H1 (cell line): ENCODE data around the gene EPDR1. TPM values are rescaled to one million over a fixed set of nuclear protein-coding genes. Genes with fewer than 3 reads are reported as not detected.
A peak's percentile ranks its signal among the peaks of the same experiment; 100 is the strongest.

Experiments used
- CTCF ChIA-PET: fragments of 300-600 bp; sonication (Branson Sonifier 250); formaldehyde crosslinking; loops from one replicate; lab custom pipeline; 2021; ENCODE audit not compliant: partially characterized antibody; lab: Charles Lee
- POLR2A ChIA-PET: fragments of 300-600 bp; sonication (Branson Sonifier 250); formaldehyde crosslinking; loops from one replicate; lab custom pipeline; 2021; ENCODE audit warnings: inconsistent platforms; ENCODE audit not compliant: partially characterized antibody; lab: Charles Lee
- DNase-seq, 2 experiments: peaks; one replicate each; pipeline versions ENCODE4 v3.0.0 to v3.0.0-alpha.2; 2010 to 2022; ENCODE audit warnings: low spot score in 2 of 2, low read depth in 1 of 2, mixed read lengths in 1 of 2
- FAIRE-seq: peaks from 2 replicates; lab custom pipeline; 2011; peaks lifted over from hg19 to GRCh38; lab: Jason Lieb, UNC
- H2AFZ ChIP-seq: 2 replicates; pipeline ENCODE4 v1.8.1; 2012; ENCODE audit warnings: low read length, inconsistent platforms
- H2AK5ac ChIP-seq: 2 replicates; pipeline ENCODE4 v1.6.1; 2013; ENCODE audit warnings: low read depth, low read length
- H2BK120ac ChIP-seq: replicated peaks from 2 replicates; pipeline ENCODE3; 2013; ENCODE audit warnings: low read depth, low read length, inconsistent platforms
- H2BK12ac ChIP-seq: 2 replicates; pipeline ENCODE4 v1.6.1; 2013; ENCODE audit warnings: low read depth, low read length
- H2BK15ac ChIP-seq: 2 replicates; pipeline ENCODE4 v1.6.1; 2013; ENCODE audit warnings: low read length
- H2BK20ac ChIP-seq: 2 replicates; pipeline ENCODE4 v1.6.1; 2013; ENCODE audit warnings: low read length
- H2BK5ac ChIP-seq: 2 replicates; pipeline ENCODE4 v1.6.1; 2013; ENCODE audit warnings: low read depth, low read length
- H3K14ac ChIP-seq: 2 replicates; pipeline ENCODE4 v1.6.1; 2013; ENCODE audit warnings: inconsistent platforms; ENCODE audit not compliant: insufficient read length
- H3K18ac ChIP-seq: 2 replicates; pipeline ENCODE4 v1.6.1; 2013; ENCODE audit warnings: low read length; ENCODE audit errors: extremely low read depth
- H3K23ac ChIP-seq: 2 replicates; pipeline ENCODE4 v1.6.1; 2013; ENCODE audit warnings: inconsistent platforms; ENCODE audit not compliant: insufficient read length
- H3K23me2 ChIP-seq: 2 replicates; pipeline ENCODE4 v1.6.1; 2013; ENCODE audit warnings: low read depth, low read length
- H3K27ac ChIP-seq: 2 replicates; pipeline ENCODE4 v1.6.1; 2011; ENCODE audit warnings: low read depth, low read length, inconsistent platforms
- H3K27me3 ChIP-seq, 4 experiments: replicated peaks in 1 of 4; 1 replicate in 1 of 4; 2 replicates in 3 of 4; pipeline versions ENCODE4 v1.6.1 to v1.8.1; 2011 to 2013; ENCODE audit warnings: low read length in 3 of 4, mild to moderate bottlenecking in 3 of 4, inconsistent platforms in 2 of 4, mixed read lengths in 2 of 4, moderate library complexity in 1 of 4; ENCODE audit not compliant: control insufficient read depth in 3 of 4, insufficient read depth in 3 of 4; ENCODE audit errors: extremely low read depth in 1 of 4
- H3K36me3 ChIP-seq, 4 experiments: 2 replicates each; pipeline versions ENCODE4 v1.6.1 to v1.8.1; 2011 to 2013; ENCODE audit warnings: mild to moderate bottlenecking in 4 of 4, low read length in 3 of 4, moderate library complexity in 2 of 4, control low read depth in 1 of 4, inconsistent platforms in 1 of 4; ENCODE audit not compliant: insufficient read depth in 4 of 4, control insufficient read depth in 2 of 4
- H3K4ac ChIP-seq: replicated peaks from 2 replicates; pipeline ENCODE3; 2013; ENCODE audit warnings: low read length, low read depth, mixed read lengths, inconsistent platforms; ENCODE audit not compliant: insufficient read length
- H3K4me1 ChIP-seq, 4 experiments: replicated peaks in 1 of 4; 1 replicate in 1 of 4; 2 replicates in 3 of 4; pipeline versions ENCODE4 v1.6.1 to v1.8.1; 2011 to 2013; ENCODE audit warnings: low read length in 3 of 4, inconsistent platforms in 2 of 4, mixed read lengths in 1 of 4; ENCODE audit not compliant: insufficient read depth in 4 of 4, control insufficient read depth in 3 of 4
- H3K4me2 ChIP-seq, 2 experiments: 2 replicates each; pipeline versions ENCODE4 v1.6.1 to v1.8.1; 2011 to 2013; ENCODE audit warnings: low read depth in 2 of 2, low read length in 2 of 2, control low read depth in 1 of 2, inconsistent platforms in 1 of 2, mild to moderate bottlenecking in 1 of 2; ENCODE audit not compliant: insufficient read depth in 1 of 2
- H3K4me3 ChIP-seq, 4 experiments: fragments of 200-600, 300-600 bp in 1 of 4; sonication (generic), shearing (Covaris generic), sonication (Bioruptor Twin) in 1 of 4; 2 replicates each; pipeline versions ENCODE4 v1.5.1 to v1.8.1; 2011 to 2016; ENCODE audit warnings: low read length in 4 of 4, low read depth in 3 of 4, control low read depth in 2 of 4, inconsistent platforms in 2 of 4, mild to moderate bottlenecking in 2 of 4, mixed read lengths in 1 of 4, moderate library complexity in 1 of 4; ENCODE audit not compliant: insufficient read depth in 2 of 4; ENCODE audit errors: extremely low read depth in 1 of 4
- H3K56ac ChIP-seq: replicated peaks from 2 replicates; pipeline ENCODE3; 2013; ENCODE audit warnings: low read depth, mild to moderate bottlenecking, mixed read lengths, low read length, inconsistent platforms; ENCODE audit not compliant: insufficient read length
- H3K79me1 ChIP-seq: 2 replicates; pipeline ENCODE4 v1.6.1; 2013; ENCODE audit warnings: low read depth, low read length, control low read depth
- H3K79me2 ChIP-seq, 2 experiments: 2 replicates each; pipeline versions ENCODE4 v1.6.1 to v1.8.1; 2012 to 2013; ENCODE audit warnings: low read length in 2 of 2, mild to moderate bottlenecking in 2 of 2, inconsistent platforms in 1 of 2; ENCODE audit not compliant: insufficient read depth in 2 of 2, control insufficient read depth in 1 of 2
- H3K9ac ChIP-seq, 4 experiments: replicated peaks in 1 of 4; 1 replicate in 1 of 4; 2 replicates in 3 of 4; pipeline versions ENCODE4 v1.6.1 to v1.8.1; 2011 to 2013; ENCODE audit warnings: low read depth in 3 of 4, low read length in 3 of 4, control low read depth in 2 of 4, mild to moderate bottlenecking in 2 of 4, moderate library complexity in 2 of 4, inconsistent platforms in 1 of 4; ENCODE audit errors: extremely low read depth in 1 of 4
- H3K9me3 ChIP-seq, 2 experiments: 2 replicates each; pipeline versions ENCODE4 v1.6.1 to v1.8.1; 2012 to 2013; ENCODE audit warnings: mild to moderate bottlenecking in 2 of 2, moderate library complexity in 2 of 2, control low read depth in 1 of 2, inconsistent platforms in 1 of 2, low read depth in 1 of 2, low read length in 1 of 2, mixed read lengths in 1 of 2; ENCODE audit not compliant: insufficient read depth in 2 of 2
- H4K20me1 ChIP-seq, 2 experiments: replicated peaks in 1 of 2; 2 replicates each; pipeline versions ENCODE3 to v1.8.1; 2011 to 2013; ENCODE audit warnings: inconsistent platforms in 2 of 2, low read length in 2 of 2, mild to moderate bottlenecking in 1 of 2; ENCODE audit not compliant: insufficient read depth in 2 of 2, control insufficient read depth in 1 of 2
- H4K5ac ChIP-seq: 2 replicates; pipeline ENCODE4 v1.6.1; 2013; ENCODE audit warnings: low read length, low read depth, mixed read lengths, inconsistent platforms; ENCODE audit not compliant: insufficient read length
- H4K8ac ChIP-seq: 2 replicates; pipeline ENCODE4 v1.8.0; 2013; ENCODE audit warnings: mild to moderate bottlenecking, moderate library complexity, low read length, inconsistent platforms; ENCODE audit not compliant: insufficient read depth; ENCODE audit errors: extremely low read depth
- H4K91ac ChIP-seq: replicated peaks from 2 replicates; pipeline ENCODE3; 2013; ENCODE audit warnings: low read length, mixed read lengths, inconsistent platforms; ENCODE audit not compliant: insufficient read length
- ASH2L ChIP-seq: fragments of 200-600, 300-600 bp; sonication (generic); IDR thresholded peaks from one replicate; pipeline ENCODE4 v1.7.1; 2017; ENCODE audit warnings: low read length
- ATF2 ChIP-seq: IDR thresholded peaks from 2 replicates; pipeline ENCODE4 v1.6.1; 2012; ENCODE audit warnings: low read length, inconsistent platforms
- CEBPB ChIP-seq: IDR thresholded peaks from 2 replicates; pipeline ENCODE4 v1.6.1; 2012; ENCODE audit warnings: low read depth, low read length
- CTBP2 ChIP-seq: IDR thresholded peaks from 2 replicates; pipeline ENCODE4 v1.7.0; 2011; ENCODE audit warnings: borderline replicate concordance, mild to moderate bottlenecking, moderate library complexity, mixed read lengths, low read length; ENCODE audit not compliant: insufficient read depth, insufficient read length
- JUND ChIP-seq: IDR thresholded peaks from 2 replicates; pipeline ENCODE4 v1.6.1; 2011; ENCODE audit warnings: mild to moderate bottlenecking, improper control_type of control experiment, low read length
- PHF8 ChIP-seq: fragments of 200-600 bp; sonication (generic); conservative IDR thresholded peaks from 2 replicates; pipeline ENCODE4 v1.7.1; 2012; ENCODE audit warnings: low read depth, mild to moderate bottlenecking, inconsistent platforms, low read length, moderate library complexity
- RBBP5 ChIP-seq: IDR thresholded peaks from 2 replicates; pipeline ENCODE4 v1.7.1; 2012; ENCODE audit warnings: low read depth, mild to moderate bottlenecking, inconsistent platforms, low read length, moderate library complexity, borderline replicate concordance
- WGBS, 2 experiments: shearing (Covaris generic) in 1 of 2; methylation state at CpG; one replicate each; pipeline versions ENCODE4 v1.1.6 to v1.1.7; 2013 to 2015; ENCODE audit warnings: low lambda C conversion rate in 2 of 2, mixed read lengths in 2 of 2, inconsistent platforms in 1 of 2, low coverage in 1 of 2, missing lambda C conversion rate in 1 of 2; ENCODE audit not compliant: insufficient replicate concordance in 2 of 2, insufficient coverage in 1 of 2, insufficient read length in 1 of 2; ENCODE audit errors: extremely low coverage in 1 of 2, missing lambda C conversion rate in 1 of 2; 5-methylcytosine and 5-hydroxymethylcytosine counted together
- polyA plus RNA-seq, 7 experiments: library from polyadenylated mRNA; depleted of rRNA in 3 of 7; stranded (reverse) in 5 of 7; unstranded in 2 of 7; fragments of >200 nt in 5 of 7; fragments of 200-250 nt in 2 of 7; gene quantifications; 1 replicate in 5 of 7; 2 replicates in 1 of 7; 4 replicates in 1 of 7; pipeline versions ENCODE4 v1.2.1 to v1.2.3, GENCODE V29; 2011 to 2013; ENCODE audit warnings: missing spikeins in 2 of 7, mixed read lengths in 2 of 7
- total RNA-seq: library from RNA; stranded (reverse); fragmentation: NEBNext Ultra II Directional; extraction: Animal tissue kit (Norgen Biotek cat#: 25700); gene quantifications from 2 replicates; pipeline ENCODE4 v1.2.1, GENCODE V29; 2021

EPDR1 gene
- total and polyA plus RNA-seq, 2 of the 8 experiments (the other 6 are each of a cell fraction or from before 2014, with no cell fraction given) = 6.4 to 8.2 TPM

GRCh38 chr7:37916673-37917660 is 3.5 kb upstream of the EPDR1 start, which contains the start of gene SFRP4:
SFRP4 (minus strand) TSS chr7:37916817; CDS start chr7:37916537, 280 bp downstream.
- no peaks in the 10 kb centered on the region for H3K36me3 ChIP-seq
- peak within 1 kb of the TSS; percentile 89; the same call in 1 of the 2 replicates for H2BK12ac ChIP-seq
- H3K4ac ChIP-seq = no peak within 1 kb of the TSS
- no peak within 1 kb of the TSS for H4K91ac ChIP-seq
- 0 out of 2 replicates have a peak within 1 kb of the TSS, but pooled peaks have one; percentile 15 for H2BK5ac ChIP-seq
- H3K9ac ChIP-seq = no peak within 1 kb of the TSS; a peak in 1 of 7 replicates
- H3K4me2 ChIP-seq = peak within 1 kb of the TSS; percentile 80 to 97
- peaks cover 0 to 10% (median 5%) of the 10 kb centered on the region in 4 experiments; a peak in 6 of 7 replicates for H3K4me1 ChIP-seq
- H3K18ac ChIP-seq = no peak within 1 kb of the TSS
- H4K20me1 ChIP-seq = peaks cover 0 to 4% of the 10 kb centered on the region in 2 experiments
- H2AFZ ChIP-seq = peak within 1 kb of the TSS; percentile 84
- peak within 1 kb of the TSS; percentile 30 to 66 (median 56) for H3K4me3 ChIP-seq
- peak within 1 kb of the TSS; percentile 87 for H4K8ac ChIP-seq
- ChIA-PET CTCF (interaction anchor here (0.6 to 4.4 kb wide), 58 partner anchors 9 to 931 kb away, joined by 3 to 52 read pairs (median 5); no protein-coding TSS in a partner anchor), POLR2A (interaction anchor here (1.3 kb wide), 2 partner anchors 152 to 470 kb away, joined by 3 read pairs; no protein-coding TSS in a partner anchor)
- no peak within 1 kb of the TSS for H3K27ac ChIP-seq
- no peak within 1 kb of the TSS for H3K56ac ChIP-seq
- H2AK5ac ChIP-seq = no peak within 1 kb of the TSS
- DNase-seq (peak in 1 of 2 experiments; percentile 81), FAIRE-seq (peak; percentile 91)
- no peaks in the 10 kb centered on the region for H3K79me2 ChIP-seq
- H3K14ac ChIP-seq = no peak within 1 kb of the TSS
- H2BK20ac ChIP-seq = no peak within 1 kb of the TSS
- H3K23me2 ChIP-seq = peaks cover 12% of the 10 kb centered on the region; the same call in 1 of the 2 replicates
- H3K23ac ChIP-seq = no peak within 1 kb of the TSS
- 0 out of 2 replicates have a peak within 1 kb of the TSS, but pooled peaks have one; percentile 95 for H2BK15ac ChIP-seq
- H3K79me1 ChIP-seq = no peaks in the 10 kb centered on the region
- H2BK120ac ChIP-seq = no peak within 1 kb of the TSS
- 4% methylated on average over 32 of the region's 46 CpGs; no CpG with 5 or more reads in 1 of the 2 experiments for WGBS, 2 experiments
- peaks cover 8 to 44% (median 29%) of the 10 kb centered on the region in 4 experiments for H3K27me3 ChIP-seq
- H4K5ac ChIP-seq = no peak within 1 kb of the TSS
- H3K9me3 ChIP-seq = no peaks in the 10 kb centered on the region
- peak; percentile 95 for TF ChIP-seq ATF2
- TF ChIP-seq RBBP5 = no peak
- peak; percentile 20 for TF ChIP-seq ASH2L
- no peak for TF ChIP-seq CEBPB
- peak; percentile 68; the same call in 1 of the 2 replicates for TF ChIP-seq JUND
- no peak for TF ChIP-seq PHF8
- no peak for TF ChIP-seq CTBP2
